Measurements from ENCODE around the gene SOAT2. TPM values are rescaled to one million over a fixed set of nuclear protein-coding genes. Genes with fewer than 3 reads are reported as not detected.
A peak's percentile ranks its signal among the peaks of the same experiment; 100 is the strongest.

Gene SOAT2
- total RNA-seq, 4 donors from 2014 or later, result 0.41 TPM; not detected in 3

GRCh38 chr12:53077030-53077429 lies 26.3 kb upstream of the SOAT2 start:
- DNase-seq, result no peak
- 87 to 99% methylated on average over 3 to 8 of the region's 8 CpGs for WGBS, 2 donors (ENCODE audit: low coverage in 1 of 2)
- intact Hi-C loops (cut with DNase I; ENCODE audit: low total_unique reads) (no loop called here), in situ Hi-C loops (cut with MboI; ENCODE audit: low pct_ligation_motif_present in 1 of 4, low pct_unique_long_range_greater_than_20kb in 1 of 4, low sequenced_read_pairs in 3 of 4) (no loop called here)
- H3K27ac ChIP-seq, result no peak overlapping the region
- H3K4me1 ChIP-seq, result peaks cover 13 to 44% (median 29%) of the 10 kb centered on the region in 4 donors
- no peaks in the 10 kb centered on the region for H3K27me3 ChIP-seq
- peaks cover 0 to 17% (median 0%) of the 10 kb centered on the region in 4 donors for H3K36me3 ChIP-seq
- no peak overlapping the region for H3K4me3 ChIP-seq
- no peaks in the 10 kb centered on the region for H3K9me3 ChIP-seq
- TF ChIP-seq POLR2A (IDR thresholded peaks at IDR 0.05) (no peak), POLR2AphosphoS5 (IDR thresholded peaks at IDR 0.05) (no peak), EP300 (IDR thresholded peaks at IDR 0.05; ENCODE audit: low read depth) (no peak)
- TF ChIP-seq, protein P1, sequence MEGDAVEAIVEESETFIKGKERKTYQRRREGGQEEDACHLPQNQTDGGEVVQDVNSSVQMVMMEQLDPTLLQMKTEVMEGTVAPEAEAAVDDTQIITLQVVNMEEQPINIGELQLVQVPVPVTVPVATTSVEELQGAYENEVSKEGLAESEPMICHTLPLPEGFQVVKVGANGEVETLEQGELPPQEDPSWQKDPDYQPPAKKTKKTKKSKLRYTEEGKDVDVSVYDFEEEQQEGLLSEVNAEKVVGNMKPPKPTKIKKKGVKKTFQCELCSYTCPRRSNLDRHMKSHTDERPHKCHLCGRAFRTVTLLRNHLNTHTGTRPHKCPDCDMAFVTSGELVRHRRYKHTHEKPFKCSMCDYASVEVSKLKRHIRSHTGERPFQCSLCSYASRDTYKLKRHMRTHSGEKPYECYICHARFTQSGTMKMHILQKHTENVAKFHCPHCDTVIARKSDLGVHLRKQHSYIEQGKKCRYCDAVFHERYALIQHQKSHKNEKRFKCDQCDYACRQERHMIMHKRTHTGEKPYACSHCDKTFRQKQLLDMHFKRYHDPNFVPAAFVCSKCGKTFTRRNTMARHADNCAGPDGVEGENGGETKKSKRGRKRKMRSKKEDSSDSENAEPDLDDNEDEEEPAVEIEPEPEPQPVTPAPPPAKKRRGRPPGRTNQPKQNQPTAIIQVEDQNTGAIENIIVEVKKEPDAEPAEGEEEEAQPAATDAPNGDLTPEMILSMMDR (IDR thresholded peaks at IDR 0.05), result no peak

GRCh38 chr12:53078425-53079225 lies 24.7 kb upstream of the SOAT2 start:
- WGBS, 2 donors (ENCODE audit: low coverage in 1 of 2), result 23 to 90% methylated on average over 2 to 22 of the region's 25 CpGs
- H3K9me3 ChIP-seq, result no peaks in the 10 kb centered on the region
- peak; percentile 63 for DNase-seq
- intact Hi-C loops (cut with DNase I; ENCODE audit: low total_unique reads) (no loop called here), in situ Hi-C loops (cut with MboI; ENCODE audit: low pct_ligation_motif_present in 1 of 4, low pct_unique_long_range_greater_than_20kb in 1 of 4, low sequenced_read_pairs in 3 of 4) (no loop called here)
- peak overlapping the region; percentile 86 to 92 (median 88) for H3K27ac ChIP-seq
- peaks cover 0 to 17% (median 0%) of the 10 kb centered on the region in 4 donors for H3K36me3 ChIP-seq
- peaks cover 13 to 29% (median 18%) of the 10 kb centered on the region in 4 donors for H3K4me1 ChIP-seq
- TF ChIP-seq POLR2A (IDR thresholded peaks at IDR 0.05), result no peak
- TF ChIP-seq, protein P1 (IDR thresholded peaks at IDR 0.05), result peak in 1 of 5 experiments; percentile 32
- H3K4me3 ChIP-seq, result peak overlapping the region; percentile 56 to 80 (median 64)
- H3K27me3 ChIP-seq, result no peaks in the 10 kb centered on the region

GRCh38 chr12:53079226-53080117 lies 23.8 kb upstream of the SOAT2 start, which contains the start of gene SPRYD3:
TSS of gene SPRYD3 (minus strand) at chr12:53079390. CDS start at chr12:53079333, 57 bp downstream.
- DNase-seq, result peak; percentile 98
- Histone ChIP-seq H3K9me3 (no peaks in the 10 kb centered on the region), H3K27ac (peak within 1 kb of the TSS; percentile 86 to 92 (median 88)), H3K36me3 (peaks cover 0 to 17% (median 0%) of the 10 kb centered on the region in 4 donors), H3K4me3 (peak within 1 kb of the TSS; percentile 56 to 80 (median 64)), H3K4me1 (peaks cover 11 to 23% (median 16%) of the 10 kb centered on the region in 4 donors), H3K27me3 (no peaks in the 10 kb centered on the region)
- TF ChIP-seq POLR2A (IDR thresholded peaks at IDR 0.05), result peak; percentile 87
- TF ChIP-seq, protein P1 (IDR thresholded peaks at IDR 0.05), result no peak
- peak; percentile 85 to 96 (median 94) for TF ChIP-seq POLR2AphosphoS5 (IDR thresholded peaks at IDR 0.05)
- TF ChIP-seq EP300 (IDR thresholded peaks at IDR 0.05; ENCODE audit: low read depth), result no peak
- in situ Hi-C loops (cut with MboI; ENCODE audit: low pct_ligation_motif_present in 1 of 4, low pct_unique_long_range_greater_than_20kb in 1 of 4, low sequenced_read_pairs in 3 of 4), result no loop called here
- intact Hi-C loops (cut with DNase I; ENCODE audit: low total_unique reads), result no loop called here
- 4 to 6% methylated on average over 10 to 56 of the region's 67 CpGs for WGBS, 2 donors (ENCODE audit: low coverage in 1 of 2)

DNA sequence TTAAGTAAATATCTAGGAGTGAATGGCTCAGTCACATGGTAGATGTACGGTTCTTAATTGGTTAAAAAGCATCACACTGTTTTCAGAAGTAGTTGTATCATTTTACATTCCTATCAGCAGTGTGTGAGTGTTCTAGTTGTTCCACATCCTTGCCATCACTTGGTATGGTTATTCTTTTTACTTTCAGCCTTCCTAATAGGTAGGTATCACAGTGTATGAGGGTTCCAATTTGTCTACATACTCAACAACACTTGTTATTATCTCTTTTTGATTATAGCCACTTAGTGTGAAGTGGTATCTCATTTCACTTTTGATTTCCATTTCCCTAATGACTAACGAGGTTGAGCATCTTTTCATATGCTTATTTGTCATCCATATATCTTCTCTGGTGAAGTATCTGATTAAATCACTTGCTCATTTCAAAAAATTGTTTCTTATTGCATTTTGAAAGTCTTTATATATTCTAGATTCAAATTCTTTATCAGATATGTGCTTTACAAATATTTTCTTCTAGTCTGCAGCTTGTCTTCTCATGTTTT lies 20.6 kb upstream of the SOAT2 start:
- no peaks in the 10 kb centered on the region for H3K9me3 ChIP-seq
- in situ Hi-C loops (cut with MboI; ENCODE audit: low pct_ligation_motif_present in 1 of 4, low pct_unique_long_range_greater_than_20kb in 1 of 4, low sequenced_read_pairs in 3 of 4), result no loop called here
- intact Hi-C loops (cut with DNase I; ENCODE audit: low total_unique reads), result no loop called here
- peaks cover 10 to 18% (median 15%) of the 10 kb centered on the region in 4 donors for H3K4me1 ChIP-seq
- no peaks in the 10 kb centered on the region for H3K27me3 ChIP-seq
- no peak for TF ChIP-seq POLR2AphosphoS5 (IDR thresholded peaks at IDR 0.05)
- no peak for TF ChIP-seq EP300 (IDR thresholded peaks at IDR 0.05; ENCODE audit: low read depth)
- TF ChIP-seq, protein P1 (IDR thresholded peaks at IDR 0.05), result no peak
- no peak for TF ChIP-seq POLR2A (IDR thresholded peaks at IDR 0.05)
- H3K36me3 ChIP-seq, result no peaks in the 10 kb centered on the region
- H3K27ac ChIP-seq, result no peak overlapping the region
- 42 to 44% methylated on average over 2 of the region's 2 CpGs for WGBS, 2 donors (ENCODE audit: low coverage in 1 of 2)
- no peak overlapping the region for H3K4me3 ChIP-seq
- no peak for DNase-seq

All from transverse colon (tissue), 4 donors.